ENCODE measurements around the gene RCVRN. TPM values are rescaled to one million over a fixed set of nuclear protein-coding genes. Genes with fewer than 3 reads are reported as not detected.

The RCVRN gene
- total RNA-seq, 1 experiment from 2014 or later = not detected

DNA sequence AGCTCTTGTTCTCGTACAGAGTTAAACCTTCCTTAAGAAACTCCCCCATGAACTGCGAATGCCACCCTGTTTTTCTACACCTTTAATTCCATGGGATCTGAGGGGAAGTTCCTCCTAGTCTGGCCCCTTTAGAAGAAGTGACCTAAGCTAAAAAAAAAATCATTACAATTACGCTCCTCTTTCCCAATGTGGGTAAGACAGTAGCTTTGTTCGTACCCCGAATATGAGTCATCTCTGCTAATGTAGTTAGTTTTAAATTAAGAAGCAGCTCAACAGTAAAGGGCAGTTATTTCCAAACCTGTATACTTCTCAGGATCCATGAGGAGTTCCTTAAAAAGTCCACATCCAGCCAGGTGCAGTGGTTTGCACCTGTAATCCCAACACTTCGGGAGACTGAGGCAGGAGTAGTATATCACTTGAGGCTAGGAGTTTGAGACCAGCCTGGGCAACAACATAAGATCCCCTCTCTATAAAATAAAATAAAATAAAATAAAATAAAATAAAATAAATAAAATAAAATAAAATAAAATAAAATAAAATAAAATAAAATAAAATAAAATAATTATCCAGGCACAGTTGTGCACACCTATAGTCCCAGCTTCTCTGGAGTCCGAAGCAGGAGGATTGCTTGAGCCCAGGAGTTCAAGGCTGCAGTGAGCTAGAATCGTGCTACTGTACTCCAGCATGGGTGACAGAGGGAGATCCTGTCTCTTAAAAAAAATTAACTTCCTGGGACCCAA is 26.1 kb downstream of the RCVRN start:
- Histone ChIP-seq H4K5ac (ENCODE audit: insufficient read length, low read depth, low read length) (no peak overlapping the region), H3K4ac (ENCODE audit: low read depth, low read length) (no peak overlapping the region), H3K4me1 (ENCODE audit: insufficient read depth, low read length) (no peaks in the 10 kb centered on the region), H3K18ac (ENCODE audit: insufficient read length, low read depth, low read length) (no peak overlapping the region), H3K9me3 (ENCODE audit: control insufficient read depth, low read depth, low read length) (no peaks in the 10 kb centered on the region), H3T11ph (ENCODE audit: low read length) (no peak overlapping the region), H3K27me3 (ENCODE audit: insufficient read depth, low read length) (no peaks in the 10 kb centered on the region), H2BK20ac (ENCODE audit: low read depth, low read length, poor library complexity, severe bottlenecking) (no peak overlapping the region), H2BK15ac (ENCODE audit: low read depth, low read length) (no peak overlapping the region), H4K91ac (ENCODE audit: insufficient read length, low read depth, low read length) (no peak overlapping the region), H3K79me2 (ENCODE audit: insufficient read depth, low read length) (no peaks in the 10 kb centered on the region), H3K9ac (ENCODE audit: extremely low read depth, insufficient read length, low read length) (no peak overlapping the region), H4K20me1 (ENCODE audit: control insufficient read depth, insufficient read depth, insufficient read length) (no peaks in the 10 kb centered on the region), H2AFZ (ENCODE audit: low read length) (no peak overlapping the region), H3K23ac (ENCODE audit: insufficient read length, low read depth, low read length) (no peak overlapping the region), H2AK5ac (ENCODE audit: insufficient read length, low read length) (no peak overlapping the region), H2BK120ac (ENCODE audit: low read depth, low read length, poor library complexity, severe bottlenecking) (no peak overlapping the region), H3K4me2 (ENCODE audit: insufficient read depth, insufficient read length, low read length) (no peak overlapping the region), H3K27ac (ENCODE audit: insufficient read length, low read depth, low read length) (no peak overlapping the region), H3K56ac (ENCODE audit: insufficient read length, low read depth, low read length) (no peak overlapping the region), H2BK5ac (ENCODE audit: insufficient read length, low read length) (no peak overlapping the region), H4K8ac (replicated peaks; ENCODE audit: insufficient read length, low read depth, low read length) (no peak overlapping the region), H3K23me2 (ENCODE audit: insufficient read length, low read depth, low read length, poor library complexity, severe bottlenecking) (no peaks in the 10 kb centered on the region), H3K14ac (ENCODE audit: insufficient read depth, low read length) (no peak overlapping the region), H3K79me1 (ENCODE audit: insufficient read depth, low read depth, low read length, poor library complexity, severe bottlenecking) (no peaks in the 10 kb centered on the region), H2BK12ac (ENCODE audit: insufficient read length, low read depth, low read length) (no peak overlapping the region)
- Mint-ChIP-seq H3K36me3 (ENCODE audit: insufficient read depth in 1 of 3, low read depth in 3 of 3) (peaks cover 0 to 7% (median 7%) of the 10 kb centered on the region in 3 experiments; a peak in 2 of 7 replicates), H3K27ac (no peak overlapping the region), H3K4me1 (peaks cover 11 to 13% of the 10 kb centered on the region in 2 experiments), H3K9me3 (peaks cover 22 to 24% of the 10 kb centered on the region in 2 experiments), H3K27me3 (ENCODE audit: low read depth) (no peaks in the 10 kb centered on the region; the same call in 1 of the 2 replicates), H3K4me3 (no peak overlapping the region)
- DNase-seq = no peak
- TF ChIP-seq, protein P1, sequence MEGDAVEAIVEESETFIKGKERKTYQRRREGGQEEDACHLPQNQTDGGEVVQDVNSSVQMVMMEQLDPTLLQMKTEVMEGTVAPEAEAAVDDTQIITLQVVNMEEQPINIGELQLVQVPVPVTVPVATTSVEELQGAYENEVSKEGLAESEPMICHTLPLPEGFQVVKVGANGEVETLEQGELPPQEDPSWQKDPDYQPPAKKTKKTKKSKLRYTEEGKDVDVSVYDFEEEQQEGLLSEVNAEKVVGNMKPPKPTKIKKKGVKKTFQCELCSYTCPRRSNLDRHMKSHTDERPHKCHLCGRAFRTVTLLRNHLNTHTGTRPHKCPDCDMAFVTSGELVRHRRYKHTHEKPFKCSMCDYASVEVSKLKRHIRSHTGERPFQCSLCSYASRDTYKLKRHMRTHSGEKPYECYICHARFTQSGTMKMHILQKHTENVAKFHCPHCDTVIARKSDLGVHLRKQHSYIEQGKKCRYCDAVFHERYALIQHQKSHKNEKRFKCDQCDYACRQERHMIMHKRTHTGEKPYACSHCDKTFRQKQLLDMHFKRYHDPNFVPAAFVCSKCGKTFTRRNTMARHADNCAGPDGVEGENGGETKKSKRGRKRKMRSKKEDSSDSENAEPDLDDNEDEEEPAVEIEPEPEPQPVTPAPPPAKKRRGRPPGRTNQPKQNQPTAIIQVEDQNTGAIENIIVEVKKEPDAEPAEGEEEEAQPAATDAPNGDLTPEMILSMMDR (conservative IDR thresholded peaks at IDR 0.05) = no peak
- no CpG with 5 or more reads among the region's 8 CpGs for WGBS (ENCODE audit: extremely low coverage, insufficient read length, low lambda C conversion rate)

All from H9 (cell line).